Natural killer cell (primary cell): ENCODE measurements around the gene SLC51A. TPM values are rescaled to one million over a fixed set of nuclear protein-coding genes. Genes with fewer than 3 reads are reported as not detected.

Experiments
- ATAC-seq, 3 donors: fragments of 150-1000 bp in 2 of 3; fragments of 200-7000 bp in 1 of 3; cut with Tn5 transposase; 1 replicate in 1 of 3; 2 replicates in 2 of 3; pipeline ENCODE4 v1.10.0; 2021; ENCODE audit warnings: mild to moderate bottlenecking in 2 of 3, moderate library complexity in 2 of 3
- DNase-seq, 2 donors: peaks; one replicate each; pipeline versions ENCODE4 v3.0.0 to v3.0.0-alpha.2; 2013 to 2021; ENCODE audit warnings: mixed read lengths in 1 of 2
- H3K27ac ChIP-seq: one replicate; pipeline ENCODE4 v1.5.1; 2013; ENCODE audit warnings: mild to moderate bottlenecking, low read length
- H3K27me3 ChIP-seq: one replicate; pipeline ENCODE4 v1.6.1; 2013; ENCODE audit warnings: low read length; ENCODE audit not compliant: control insufficient read depth, insufficient read depth
- H3K36me3 ChIP-seq: one replicate; pipeline ENCODE4 v1.6.1; 2013; ENCODE audit warnings: low read length; ENCODE audit not compliant: control insufficient read depth, insufficient read depth
- H3K4me1 ChIP-seq: one replicate; pipeline ENCODE4 v1.6.1; 2013; ENCODE audit warnings: low read length; ENCODE audit not compliant: control insufficient read depth, insufficient read depth
- H3K4me3 ChIP-seq: one replicate; pipeline ENCODE4 v1.5.1; 2013; ENCODE audit warnings: low read length
- H3K9me3 ChIP-seq: one replicate; pipeline ENCODE4 v1.6.1; 2013; ENCODE audit warnings: low read length; ENCODE audit not compliant: control insufficient read depth, insufficient read depth
- H3K27ac Mint-ChIP-seq, 2 donors: one replicate each; pipeline ENCODE4 v1.8.0; 2022; ENCODE audit warnings: mild to moderate bottlenecking in 2 of 2, mixed read lengths in 2 of 2, moderate library complexity in 1 of 2
- H3K27me3 Mint-ChIP-seq, 2 donors: one replicate each; pipeline ENCODE4 v1.8.0; 2022; ENCODE audit warnings: low read depth in 2 of 2, mixed read lengths in 2 of 2
- H3K36me3 Mint-ChIP-seq: one replicate; pipeline ENCODE4 v1.8.0; 2022; ENCODE audit warnings: mixed read lengths
- H3K4me1 Mint-ChIP-seq, 2 donors: one replicate each; pipeline ENCODE4 v1.8.0; 2022; ENCODE audit warnings: mixed read lengths in 2 of 2
- H3K4me3 Mint-ChIP-seq: one replicate; pipeline ENCODE4 v1.8.0; 2022; ENCODE audit warnings: mild to moderate bottlenecking, moderate library complexity, mixed read lengths
- H3K9me3 Mint-ChIP-seq, 2 donors: one replicate each; pipeline ENCODE4 v1.8.0; 2022; ENCODE audit warnings: mixed read lengths in 2 of 2
- CTCF ChIP-seq: fragments of 200-600 bp; IDR thresholded peaks from one replicate; pipeline ENCODE4 v1.8.0; 2022; ENCODE audit warnings: antibody characterized with exemption
- WGBS: methylation state at CpG from one replicate; pipeline ENCODE4 v1.1.7; 2013; ENCODE audit warnings: missing lambda C conversion rate; ENCODE audit not compliant: insufficient coverage; 5-methylcytosine and 5-hydroxymethylcytosine counted together
- intact Hi-C: fragments of 100-400 bp; cut with micrococcal nuclease; formaldehyde crosslinking; loops from one replicate; pipeline ENCODE4 v1.14.2; 2022
- total RNA-seq, 4 donors: library from RNA; stranded (reverse); fragments of 120-200 nt in 1 of 4; gene quantifications; one replicate each; pipeline versions ENCODE4 v1.2.3 to v1.2.4, GENCODE V29; 2013 to 2022

SLC51A gene
- total RNA-seq, 3 donors from 2014 or later (not counting 1 experiment from before 2014, with no cell fraction given) = not detected

- no peaks in the 10 kb centered on the region for H3K27me3 Mint-ChIP-seq
- no peak overlapping the region for H3K4me3 ChIP-seq
- no peak overlapping the region for H3K4me3 Mint-ChIP-seq
- DNase-seq = no peak
- H3K4me1 Mint-ChIP-seq = peaks cover 27 to 30% of the 10 kb centered on the region in 2 donors
- no peaks in the 10 kb centered on the region for H3K9me3 Mint-ChIP-seq
- no peaks in the 10 kb centered on the region for H3K27me3 ChIP-seq
- H3K27ac Mint-ChIP-seq = no peak overlapping the region
- peaks cover 7% of the 10 kb centered on the region for H3K4me1 ChIP-seq
- no peak overlapping the region for H3K27ac ChIP-seq
- no peaks in the 10 kb centered on the region for H3K36me3 Mint-ChIP-seq
- no peak for ATAC-seq
- peaks cover 4% of the 10 kb centered on the region for H3K36me3 ChIP-seq
- intact Hi-C loops = no loop called here
- no peaks in the 10 kb centered on the region for H3K9me3 ChIP-seq
- TF ChIP-seq CTCF = no peak
- 76% methylated on average over 8 of the region's 8 CpGs for WGBS
Measured at GRCh38 chr3:196232882-196233251, 16.5 kb downstream of the SLC51A start.

DNA sequence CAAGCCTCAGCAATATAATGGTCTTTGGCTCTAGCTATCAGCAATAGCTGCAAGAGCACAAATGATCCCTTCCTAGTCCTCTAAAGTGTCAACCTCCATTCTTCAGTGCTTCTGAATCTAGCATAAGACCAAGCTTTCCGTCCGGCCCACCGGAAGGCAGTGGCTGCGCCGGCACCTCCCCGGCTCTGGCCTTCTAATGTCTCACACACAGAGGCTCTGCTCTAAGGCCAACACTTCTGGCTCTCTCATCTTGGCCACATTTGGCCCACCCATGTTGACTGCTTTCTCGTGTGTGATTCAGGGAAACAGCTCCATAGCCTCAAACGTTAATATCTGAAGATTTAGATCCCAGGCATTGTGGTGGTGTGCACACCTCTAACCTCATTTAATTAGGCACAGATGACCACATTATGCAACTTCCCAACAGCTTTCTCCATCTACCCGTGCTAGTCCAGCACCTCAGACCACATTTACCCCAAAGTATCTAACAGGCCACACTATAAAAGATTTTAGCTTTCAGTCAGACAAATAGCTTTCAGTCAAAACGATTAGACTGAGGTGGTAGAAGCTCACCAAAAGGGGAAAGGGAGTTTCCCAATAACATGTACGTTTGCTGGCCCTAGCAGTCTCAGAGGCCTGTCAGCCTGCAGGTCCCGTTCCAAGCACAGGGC lies 19.3 kb downstream of the SLC51A start:
- ATAC-seq = peak; percentile 29 to 52 (median 47)
- no peaks in the 10 kb centered on the region for H3K9me3 ChIP-seq
- H3K36me3 ChIP-seq = peaks cover 29% of the 10 kb centered on the region

DNA sequence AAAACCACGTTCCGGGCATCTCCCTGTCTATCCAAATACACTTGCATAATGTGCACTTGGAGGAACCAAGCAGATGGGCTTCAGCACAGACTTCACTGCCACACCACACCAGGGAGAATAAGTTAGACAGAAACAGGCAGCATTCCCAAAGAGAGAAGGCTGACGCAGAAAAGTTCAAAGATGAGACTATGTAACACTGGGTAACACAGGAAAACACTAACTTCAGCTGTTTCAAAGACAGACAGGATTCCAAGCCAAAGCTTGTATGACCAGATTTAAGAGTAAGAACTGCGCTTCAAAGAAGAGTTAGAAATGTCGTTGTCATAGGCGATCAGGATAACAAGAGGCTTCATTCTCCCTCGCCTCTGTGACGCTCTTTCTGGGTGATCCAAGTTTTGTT lies 19.9 kb downstream of the SLC51A start:
- H3K27me3 ChIP-seq = no peaks in the 10 kb centered on the region
- DNase-seq = no peak
- H3K36me3 ChIP-seq = peaks cover 29% of the 10 kb centered on the region
- H3K4me3 Mint-ChIP-seq = no peak overlapping the region
- no peaks in the 10 kb centered on the region for H3K9me3 Mint-ChIP-seq
- H3K4me3 ChIP-seq = no peak overlapping the region
- peaks cover 28 to 32% of the 10 kb centered on the region in 2 donors for H3K4me1 Mint-ChIP-seq
- peaks cover 7% of the 10 kb centered on the region for H3K4me1 ChIP-seq
- ATAC-seq = peak in 1 of 3 donors; percentile 19
- H3K27ac Mint-ChIP-seq = peak overlapping the region; percentile 53 to 60
- no peaks in the 10 kb centered on the region for H3K36me3 Mint-ChIP-seq
- intact Hi-C loops = no loop called here
- no peaks in the 10 kb centered on the region for H3K27me3 Mint-ChIP-seq
- TF ChIP-seq CTCF = no peak
- H3K27ac ChIP-seq = no peak overlapping the region
- no peaks in the 10 kb centered on the region for H3K9me3 ChIP-seq
- WGBS = 97% methylated on average over 6 of the region's 8 CpGs

More for the DNA sequence above, 19.3 kb downstream of the SLC51A start:
- no peaks in the 10 kb centered on the region for H3K36me3 Mint-ChIP-seq
- H3K27ac Mint-ChIP-seq = peak overlapping the region; percentile 53 to 60
- H3K4me1 ChIP-seq = peaks cover 7% of the 10 kb centered on the region
- intact Hi-C loops = no loop called here
- no peaks in the 10 kb centered on the region for H3K27me3 Mint-ChIP-seq
- peaks cover 28 to 32% of the 10 kb centered on the region in 2 donors for H3K4me1 Mint-ChIP-seq
- no peak for TF ChIP-seq CTCF
- no peak overlapping the region for H3K4me3 Mint-ChIP-seq
- WGBS = 72% methylated on average over 12 of the region's 12 CpGs
- H3K27me3 ChIP-seq = no peaks in the 10 kb centered on the region
- H3K27ac ChIP-seq = no peak overlapping the region
- DNase-seq = no peak
- H3K9me3 Mint-ChIP-seq = no peaks in the 10 kb centered on the region
- no peak overlapping the region for H3K4me3 ChIP-seq

DNA sequence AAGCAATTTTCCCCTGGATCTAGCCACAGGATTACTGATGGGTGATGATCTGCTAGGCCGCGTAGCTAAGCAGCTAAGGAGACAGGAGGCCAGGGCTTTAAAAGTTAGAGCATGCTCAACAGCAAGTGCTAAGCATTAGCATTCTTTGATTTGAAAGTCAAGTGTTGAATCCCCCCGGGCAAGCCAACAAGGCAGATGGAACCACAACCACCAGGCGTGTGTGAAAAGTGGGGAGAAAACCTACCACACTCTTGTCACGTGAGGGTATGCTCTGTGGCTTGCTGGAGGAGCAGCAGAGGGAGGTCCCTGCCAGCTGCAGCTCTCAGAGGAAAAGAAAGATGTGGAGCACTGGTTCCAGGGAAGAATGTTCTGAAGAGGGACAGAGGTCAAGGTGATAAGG lies 20.9 kb downstream of the SLC51A start:
- Mint-ChIP-seq H3K4me3 (no peak overlapping the region), H3K27ac (peak overlapping the region; percentile 36 to 60), H3K4me1 (peaks cover 28 to 32% of the 10 kb centered on the region in 2 donors), H3K9me3 (no peaks in the 10 kb centered on the region), H3K27me3 (no peaks in the 10 kb centered on the region), H3K36me3 (no peaks in the 10 kb centered on the region)
- H3K4me1 ChIP-seq = peaks cover 7% of the 10 kb centered on the region
- peak; percentile 25 to 44 for DNase-seq
- peak; percentile 70 to 86 (median 78) for ATAC-seq
- H3K27ac ChIP-seq = no peak overlapping the region
- intact Hi-C loops = no loop called here
- TF ChIP-seq CTCF = no peak
- no peaks in the 10 kb centered on the region for H3K27me3 ChIP-seq
- no peak overlapping the region for H3K4me3 ChIP-seq
- WGBS = 59% methylated on average over 5 of the region's 5 CpGs
- no peaks in the 10 kb centered on the region for H3K9me3 ChIP-seq
- peaks cover 39% of the 10 kb centered on the region for H3K36me3 ChIP-seq
